ENCODE data around the gene ANKRD13D.

The ANKRD13D gene

DNA sequence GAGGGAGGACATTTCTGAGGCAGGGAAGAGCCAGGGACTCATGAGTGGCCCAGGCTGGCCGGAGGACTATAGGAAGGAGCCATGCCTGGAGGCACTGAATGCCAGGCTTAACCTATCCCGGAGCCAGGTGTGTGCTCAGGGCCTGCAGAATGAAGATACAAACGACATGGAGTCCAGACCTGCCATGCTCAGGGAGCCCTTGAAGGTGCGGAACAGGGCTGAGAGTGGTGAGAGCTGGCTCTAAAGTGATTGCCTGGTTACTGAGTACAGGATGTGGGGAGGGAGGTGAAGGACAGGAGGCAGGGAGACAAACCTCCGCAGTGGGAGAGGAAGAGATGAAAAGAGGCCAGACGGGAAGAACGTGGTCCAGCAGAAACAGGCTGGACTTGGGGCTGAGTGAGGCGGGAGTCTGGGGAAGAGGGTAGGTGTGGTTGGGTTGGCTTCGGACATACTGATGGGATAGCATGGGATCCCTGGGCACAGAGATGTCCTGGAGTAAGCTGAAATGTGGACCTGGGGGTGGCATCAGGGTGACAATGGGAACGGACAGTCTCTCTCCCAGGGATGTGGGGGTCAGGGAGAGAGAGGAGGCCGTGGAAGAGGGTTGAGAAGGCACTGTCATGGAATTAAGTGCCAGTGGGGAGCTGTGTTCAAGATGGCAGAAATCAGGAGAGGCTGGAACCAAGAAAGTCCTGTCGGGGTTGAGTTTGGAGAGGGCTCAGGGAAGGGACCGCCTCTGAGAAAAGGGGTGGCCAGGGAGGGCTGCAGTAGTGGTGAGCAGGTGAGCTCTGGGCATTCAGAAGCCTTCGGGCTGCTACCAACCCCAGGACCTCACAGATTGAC lies 1.5 kb upstream of the ANKRD13D start:
- DNase-seq = no peak

DNA sequence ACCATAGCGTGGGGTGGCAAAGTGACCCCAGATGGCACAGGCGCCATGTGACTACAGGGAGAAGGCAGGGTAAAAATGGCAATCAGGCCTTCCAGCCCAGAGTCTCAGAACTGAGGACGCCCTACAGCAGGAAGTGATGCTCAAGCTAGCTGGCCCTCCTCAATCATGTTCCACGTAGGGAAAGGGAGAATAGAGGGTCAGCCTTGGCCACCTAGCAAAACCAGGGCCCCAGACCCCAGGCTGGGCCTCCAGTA lies 978 bp upstream of the ANKRD13D start:
- no peak for DNase-seq

DNA sequence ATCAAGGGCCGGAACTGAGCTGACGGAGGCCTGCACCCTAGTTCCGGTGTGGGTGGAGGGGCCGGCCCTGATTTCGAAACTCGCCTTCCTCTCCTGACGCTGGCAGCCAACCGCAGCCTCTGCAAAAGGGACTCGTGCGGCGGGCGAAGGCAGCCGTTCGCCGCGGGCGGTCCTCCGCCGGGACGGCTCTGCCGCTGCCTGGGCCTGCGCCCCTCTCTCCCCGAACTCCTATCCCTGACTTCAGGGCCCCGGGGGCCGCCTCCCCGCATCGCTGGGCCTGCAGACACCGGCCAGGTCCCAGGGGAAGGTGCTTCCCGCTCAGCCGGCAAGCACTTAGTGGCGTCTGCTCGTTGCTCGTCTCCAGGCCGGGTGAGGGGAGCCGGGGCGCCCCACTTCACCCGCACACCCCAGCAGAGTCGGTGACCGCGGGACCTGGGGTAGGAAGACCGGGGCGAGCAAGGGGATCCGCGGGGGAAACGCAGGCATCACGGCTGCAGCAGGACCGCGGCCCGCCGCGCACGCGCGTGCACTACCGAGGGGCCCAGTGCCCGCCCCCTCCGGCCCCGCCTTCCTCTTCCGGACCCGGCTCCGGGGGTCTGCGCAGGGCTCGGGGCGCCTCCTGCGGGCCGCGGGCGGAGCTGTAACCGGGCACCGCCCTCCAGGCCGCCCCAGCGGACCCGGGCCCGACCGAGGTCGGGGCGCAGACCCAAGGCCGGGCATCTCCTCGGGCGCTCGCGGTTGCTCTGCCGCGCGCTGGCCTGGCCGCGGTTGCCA lies 464 bp upstream of the ANKRD13D start:
- DNase-seq = peak; percentile 95

DNA sequence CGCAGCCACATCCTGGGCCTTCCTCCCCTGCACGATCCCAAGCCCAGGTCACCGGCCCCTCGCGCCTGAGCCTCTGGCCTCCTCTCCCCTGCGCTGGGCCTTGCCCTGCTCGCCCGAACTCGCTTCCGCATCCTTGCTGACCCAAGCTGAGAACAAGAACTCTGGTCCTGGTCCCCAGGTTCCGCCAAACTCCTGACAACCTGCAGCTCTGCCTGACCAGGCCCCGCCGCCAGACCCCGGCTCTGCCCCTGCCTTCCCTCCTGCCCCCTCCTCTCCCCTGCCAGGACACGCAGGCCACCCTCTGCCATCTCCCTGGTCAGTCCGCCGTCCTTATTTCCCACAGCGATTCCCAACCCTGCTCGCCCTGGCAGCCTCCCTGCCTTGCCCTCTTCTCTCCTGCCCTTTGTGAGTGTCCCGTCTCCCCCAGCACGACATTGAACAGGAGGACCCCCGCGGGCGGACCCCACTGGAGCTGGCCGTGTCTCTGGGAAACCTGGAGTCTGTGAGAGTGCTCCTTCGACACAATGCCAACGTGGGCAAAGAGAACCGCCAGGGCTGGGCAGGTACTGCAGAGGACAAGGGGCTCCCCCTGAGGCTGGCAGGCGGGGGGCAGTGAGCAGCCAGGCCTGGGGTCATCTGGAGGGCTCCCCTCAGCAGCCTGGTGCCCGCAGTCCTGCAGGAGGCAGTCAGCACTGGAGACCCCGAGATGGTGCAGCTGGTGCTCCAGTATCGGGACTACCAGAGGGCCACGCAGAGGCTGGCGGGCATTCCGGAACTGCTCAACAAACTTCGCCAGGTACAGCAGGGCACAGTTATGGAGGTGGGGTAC lies 762 bp downstream of the ANKRD13D start:
- DNase-seq = no peak

DNA sequence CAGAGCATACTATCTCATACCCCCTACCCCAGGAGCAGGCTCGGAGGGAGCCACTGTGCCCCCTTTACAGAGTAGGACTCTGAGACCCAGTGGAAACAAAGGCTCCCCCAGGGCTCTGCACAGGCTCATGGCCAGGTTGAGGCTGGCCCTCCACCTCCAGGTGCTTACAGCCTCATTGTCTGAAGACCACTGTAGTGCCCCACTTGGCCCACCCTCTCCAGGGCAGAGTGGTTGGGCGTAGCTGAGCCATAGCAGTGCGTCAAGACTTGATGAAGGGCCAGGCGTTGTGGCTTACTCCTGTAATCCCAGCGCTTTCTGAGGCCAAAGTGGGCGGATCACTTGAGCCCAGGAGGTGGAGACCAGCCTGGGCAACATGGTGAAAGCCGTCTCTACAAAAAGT lies 1.7 kb downstream of the ANKRD13D start:
- DNase-seq = no peak

DNA sequence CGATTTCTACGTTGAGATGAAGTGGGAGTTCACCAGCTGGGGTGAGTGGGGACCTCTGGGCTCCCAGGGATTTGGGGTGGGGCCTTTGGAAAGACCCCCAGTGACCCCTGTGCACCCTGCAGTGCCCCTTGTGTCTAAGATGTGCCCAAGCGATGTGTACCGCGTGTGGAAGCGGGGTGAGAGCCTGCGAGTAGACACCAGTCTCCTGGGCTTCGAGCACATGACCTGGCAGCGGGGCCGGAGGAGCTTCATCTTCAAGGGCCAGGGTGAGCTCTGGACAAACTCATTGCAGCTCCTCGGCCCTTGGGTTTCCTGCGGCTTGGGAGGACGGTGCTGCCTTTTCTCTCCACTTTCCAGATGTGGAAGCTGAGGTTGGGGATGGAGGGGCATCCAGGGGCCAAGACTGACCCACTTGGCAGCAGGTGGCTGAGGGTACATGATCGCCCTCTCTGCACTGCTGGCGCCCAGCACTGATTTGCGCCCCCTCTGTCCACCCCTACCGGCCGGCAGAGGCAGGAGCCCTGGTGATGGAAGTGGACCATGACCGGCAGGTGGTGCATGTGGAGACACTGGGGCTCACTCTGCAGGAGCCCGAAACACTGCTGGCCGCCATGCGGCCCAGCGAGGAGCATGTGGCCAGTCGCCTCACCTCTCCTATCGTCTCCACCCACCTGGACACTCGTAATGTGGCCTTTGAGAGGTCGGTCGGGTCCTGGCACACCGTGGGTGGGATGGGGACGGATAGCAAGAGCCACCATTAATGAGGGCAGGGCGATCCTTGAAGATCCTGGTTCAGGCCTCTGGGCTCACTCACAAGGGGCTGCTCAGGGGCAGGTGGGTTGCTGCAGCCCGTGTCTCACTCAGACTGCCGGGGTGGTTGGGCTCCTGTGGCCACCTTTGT lies 2.6 kb downstream of the ANKRD13D start:
- no peak for DNase-seq

DNA sequence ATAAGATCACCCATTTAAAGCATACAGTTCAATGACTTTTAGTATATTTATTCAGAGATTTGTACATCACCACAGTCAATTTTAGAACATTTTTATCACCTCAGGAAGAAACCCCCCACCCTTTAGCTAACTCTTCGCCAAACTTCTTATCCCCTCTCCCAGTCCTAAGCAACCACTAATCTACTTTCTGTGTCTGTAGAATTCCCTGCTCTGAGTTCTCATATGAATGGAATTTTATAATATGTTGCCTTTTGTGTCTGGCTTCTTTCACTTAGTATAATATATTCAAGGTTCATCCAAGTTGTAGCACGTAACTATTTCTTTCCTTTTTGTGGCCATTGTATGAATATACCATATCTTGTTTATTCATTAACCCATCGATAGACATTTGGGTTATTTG lies 3.6 kb downstream of the ANKRD13D start:
- no peak for DNase-seq

DNA sequence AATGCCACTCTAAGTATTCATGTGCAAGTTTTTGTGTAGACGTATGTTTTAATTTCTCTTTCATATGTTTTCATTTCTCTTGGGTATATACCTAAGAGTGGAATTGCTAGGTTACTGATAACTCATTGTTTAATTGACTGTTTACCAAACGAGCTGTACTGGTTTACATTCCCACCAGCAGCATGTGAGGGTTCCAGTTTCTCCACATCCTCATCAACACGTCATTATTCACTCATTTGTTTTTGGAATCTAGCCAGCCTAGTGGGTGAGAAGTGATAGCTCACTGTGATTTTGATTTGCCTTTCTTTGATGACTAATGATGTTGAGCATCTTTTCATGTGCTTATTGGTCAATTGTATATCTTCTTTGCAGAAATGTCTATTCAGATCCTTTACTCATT lies 4.0 kb downstream of the ANKRD13D start:
- DNase-seq = no peak

DNA sequence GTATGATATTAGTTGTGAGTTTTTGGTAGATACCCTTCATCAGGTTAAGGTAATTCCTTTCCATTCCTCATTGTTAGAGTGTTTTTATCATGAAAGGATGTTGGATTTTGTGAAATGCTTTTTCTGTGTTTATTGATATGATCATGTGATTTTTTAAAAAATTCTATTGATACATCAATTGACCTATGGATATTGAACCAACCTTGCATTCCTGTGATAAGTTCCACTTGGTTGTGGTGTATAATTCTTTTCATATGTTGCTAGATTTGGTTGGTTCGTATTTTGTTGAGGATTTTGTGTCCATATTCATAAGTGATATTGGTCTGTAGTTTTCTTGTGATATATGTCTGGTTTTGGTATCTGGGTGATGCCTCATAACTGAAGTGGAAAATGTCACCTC lies 6.7 kb downstream of the ANKRD13D start:
- DNase-seq = no peak

DNA sequence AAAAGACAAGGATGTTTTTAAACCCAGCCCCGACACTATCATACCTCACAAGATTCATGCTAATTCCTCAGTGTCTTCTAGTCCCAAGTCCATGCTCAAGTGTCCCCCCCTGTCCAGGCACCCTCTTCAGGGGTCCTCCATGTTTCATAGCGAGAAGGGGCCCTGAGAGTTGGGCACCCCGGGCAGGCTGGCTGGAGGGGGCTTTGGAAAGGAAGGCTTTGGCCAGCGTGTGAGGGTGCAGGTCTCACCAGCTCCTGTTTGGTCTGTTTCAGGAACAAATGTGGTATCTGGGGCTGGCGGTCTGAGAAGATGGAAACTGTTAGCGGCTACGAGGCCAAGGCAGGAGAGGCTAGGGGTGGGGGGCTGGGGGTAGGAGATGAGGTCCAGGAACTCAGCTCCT lies 9.7 kb downstream of the ANKRD13D start:
- no peak for DNase-seq

DNA sequence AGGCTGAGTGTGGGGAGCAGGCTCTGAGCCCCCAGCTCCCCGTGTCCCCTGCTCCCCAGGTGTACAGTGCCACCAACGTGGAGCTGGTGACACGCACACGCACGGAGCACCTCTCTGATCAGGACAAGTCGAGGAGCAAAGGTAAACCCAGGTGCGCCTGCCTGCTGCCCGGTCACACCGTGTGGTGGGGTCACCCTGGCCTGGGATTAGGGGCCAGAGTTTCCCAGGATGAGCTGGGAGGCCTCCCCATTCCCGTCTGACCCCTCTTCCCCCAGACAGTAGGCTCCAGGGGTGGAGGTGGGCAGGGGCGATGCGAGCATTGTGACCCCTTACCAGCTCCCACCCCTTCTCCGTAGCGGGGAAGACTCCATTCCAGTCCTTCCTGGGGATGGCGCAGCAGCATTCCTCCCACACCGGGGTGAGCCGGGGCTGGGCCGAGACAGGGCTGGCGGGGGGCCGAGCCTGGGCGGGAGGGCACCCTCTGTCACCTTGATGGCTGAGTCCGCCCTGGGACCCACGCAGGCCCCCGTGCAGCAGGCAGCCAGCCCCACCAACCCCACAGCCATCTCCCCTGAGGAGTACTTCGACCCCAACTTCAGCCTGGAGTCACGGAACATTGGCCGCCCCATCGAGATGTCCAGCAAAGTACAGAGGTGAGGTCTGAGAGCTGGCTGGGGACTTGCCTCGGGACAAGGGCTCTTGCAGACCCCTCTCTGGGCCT lies 10.5 kb downstream of the ANKRD13D start:
- DNase-seq = peak; percentile 61

DNA sequence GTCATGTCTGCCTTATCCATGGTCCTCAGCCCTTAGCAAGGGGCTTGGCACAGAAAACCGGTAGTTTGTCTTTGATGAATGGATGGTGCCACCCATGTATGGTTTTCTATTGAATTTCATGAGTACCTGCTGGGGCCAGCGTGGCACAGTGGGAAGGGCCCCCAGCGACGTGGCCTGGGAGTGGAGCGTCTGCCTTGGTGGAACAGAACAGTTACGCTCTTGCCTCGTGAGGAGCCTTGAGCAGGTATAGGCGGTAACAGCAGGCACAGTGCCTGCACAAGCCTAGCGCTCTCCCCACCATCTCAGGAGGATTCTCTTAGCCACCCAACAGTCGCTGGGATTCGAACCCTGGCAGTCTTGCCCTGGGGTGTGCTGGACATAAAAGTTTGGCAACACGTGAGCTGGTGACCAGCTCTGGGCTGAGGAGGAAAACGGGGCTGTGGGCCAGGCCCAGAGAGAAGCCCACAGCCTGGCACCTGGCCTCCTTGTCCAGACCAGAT lies 11.2 kb downstream of the ANKRD13D start:
- peak; percentile 49 for DNase-seq

DNA sequence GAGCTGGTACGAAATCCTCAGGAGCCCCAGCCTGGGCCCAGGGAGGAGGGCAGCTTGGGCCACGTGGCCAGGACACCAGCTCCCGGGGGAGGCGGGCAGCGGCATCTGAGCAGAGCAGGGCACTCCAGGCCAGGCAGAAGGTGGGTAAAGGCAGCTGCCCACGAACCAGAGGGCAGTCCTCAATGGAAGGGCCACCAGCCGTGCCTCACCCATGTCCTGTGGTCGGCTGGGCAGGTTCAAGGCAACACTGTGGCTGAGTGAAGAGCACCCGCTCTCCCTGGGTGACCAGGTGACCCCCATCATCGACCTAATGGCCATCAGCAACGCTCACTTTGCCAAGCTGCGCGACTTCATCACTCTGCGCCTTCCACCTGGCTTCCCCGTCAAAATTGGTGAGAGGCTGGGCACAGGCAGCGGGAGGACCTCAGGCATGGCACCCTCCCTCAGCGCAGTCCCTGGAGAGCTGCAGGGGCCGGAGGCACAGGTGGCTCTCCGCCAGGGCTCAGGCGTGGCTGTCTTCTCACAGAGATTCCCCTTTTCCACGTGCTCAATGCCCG lies 11.7 kb downstream of the ANKRD13D start:
- peak; percentile 60 for DNase-seq

GRCh38 chr11:67301313-67301921 lies 12.3 kb downstream of the ANKRD13D start:
- peak; percentile 61 for DNase-seq

GRCh38 chr11:67301951-67302516 lies 12.9 kb downstream of the ANKRD13D start:
- peak; percentile 55 for DNase-seq

GRCh38 chr11:67302571-67303131 lies 13.5 kb downstream of the ANKRD13D start:
- DNase-seq = peak; percentile 64

GRCh38 chr11:67303132-67303834 lies 14.2 kb downstream of the ANKRD13D start, which contains the start of gene SSH3:
TSS of gene SSH3 (plus strand) at chr11:67303530. CDS start at chr11:67303626, 96 bp downstream.
- DNase-seq = peak; percentile 85

DNA sequence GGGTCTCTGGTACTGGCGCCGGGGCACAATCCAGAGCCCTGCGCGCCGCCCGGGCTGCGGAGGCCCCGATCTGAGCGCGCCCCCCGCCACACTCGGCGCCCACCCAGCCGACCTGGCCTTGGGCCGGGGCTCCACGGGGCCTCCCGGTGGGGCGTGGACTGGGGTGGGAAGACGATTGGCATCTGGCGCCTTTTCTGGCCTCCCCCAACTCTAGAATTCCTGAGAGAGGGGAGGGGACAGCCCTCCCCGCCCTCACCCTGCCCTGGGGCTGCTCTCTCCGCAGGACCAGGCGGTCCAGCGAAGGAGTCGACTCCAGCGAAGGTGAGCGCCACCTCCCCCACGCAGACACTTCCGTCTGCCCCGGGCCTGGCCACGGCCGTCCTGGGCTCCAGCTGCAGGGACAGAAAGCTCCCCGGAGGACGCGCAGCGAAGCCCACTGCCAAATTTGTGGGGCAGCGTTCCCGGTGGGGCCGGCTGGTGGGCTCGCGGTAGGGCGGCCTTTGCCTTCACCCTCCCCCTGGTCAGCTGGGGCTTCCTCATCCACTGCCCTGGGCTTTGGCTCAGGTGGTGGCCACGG lies 14.8 kb downstream of the ANKRD13D start:
- peak; percentile 74 for DNase-seq
